ENCODE measurements around the gene ARF5. TPM values are rescaled to one million over a fixed set of nuclear protein-coding genes. Genes with fewer than 3 reads are reported as not detected.

ARF5 gene
- total RNA-seq, 1 donor from 2014 or later, result 118 TPM

DNA sequence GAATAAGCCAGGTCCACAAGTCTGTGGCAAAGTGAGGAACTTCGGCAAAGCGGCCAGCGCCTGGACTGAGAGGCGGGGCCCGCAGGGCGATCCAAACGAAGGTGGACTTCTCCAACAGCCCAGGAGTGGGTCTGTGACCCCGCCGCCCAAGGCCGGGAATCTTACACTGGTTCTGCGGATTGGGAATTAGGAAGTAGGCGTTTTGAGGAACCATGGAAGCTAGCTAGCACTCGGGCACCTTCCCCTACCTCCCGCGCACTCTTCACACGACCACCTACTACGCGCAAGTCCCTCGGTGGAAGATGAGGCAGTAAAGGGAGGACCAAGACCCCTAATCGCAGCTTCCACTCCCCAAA is 570 bp upstream of the ARF5 start:
- intact Hi-C loops (cut with micrococcal nuclease), result loop anchor here (1.0 to 10.0 kb wide), 5 partner anchors 65 to 870 kb away; partner anchors contain the start of genes HILPDA, SND1 and ZNF800

DNA sequence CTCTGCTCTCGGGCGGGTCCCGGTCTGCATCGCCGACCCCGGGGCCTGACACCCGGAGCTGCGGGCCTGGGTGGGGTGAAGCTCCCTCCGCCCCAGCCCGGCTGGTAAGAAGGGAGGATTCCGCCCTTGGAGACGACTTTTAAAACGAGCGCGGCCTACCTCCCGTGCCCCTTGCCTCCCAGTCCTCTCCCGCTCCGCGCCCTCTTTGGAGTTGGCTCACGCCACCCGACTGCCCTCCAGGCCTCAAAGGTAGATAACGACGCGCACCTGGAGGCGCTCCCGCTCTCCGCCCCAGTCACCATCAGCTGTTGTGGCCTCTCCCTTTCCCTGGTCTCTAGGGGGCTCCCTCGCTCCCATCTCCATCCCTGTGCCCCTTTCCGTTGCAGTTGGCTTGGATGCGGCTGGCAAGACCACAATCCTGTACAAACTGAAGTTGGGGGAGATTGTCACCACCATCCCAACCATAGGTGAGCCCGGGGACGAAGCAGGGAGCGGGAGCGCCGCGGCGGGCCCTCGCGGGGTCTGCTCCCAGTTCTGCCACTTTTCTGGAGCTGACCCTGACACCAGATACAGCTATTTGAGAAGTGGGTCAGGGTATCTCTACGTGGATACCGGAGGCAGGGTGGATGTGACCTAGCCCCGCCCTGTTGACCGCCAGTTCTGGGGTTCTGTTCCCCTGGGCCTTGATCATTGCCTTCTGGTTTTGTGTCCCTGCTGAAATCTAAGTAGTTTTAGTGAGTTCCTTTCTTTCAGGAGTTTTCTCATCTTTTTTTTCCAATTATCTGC is 679 bp downstream of the ARF5 start:
- intact Hi-C loops (cut with micrococcal nuclease), result loop anchor here (1.0 to 10.0 kb wide), 5 partner anchors 63 to 868 kb away; partner anchors contain the start of genes HILPDA, SND1 and ZNF800

DNA sequence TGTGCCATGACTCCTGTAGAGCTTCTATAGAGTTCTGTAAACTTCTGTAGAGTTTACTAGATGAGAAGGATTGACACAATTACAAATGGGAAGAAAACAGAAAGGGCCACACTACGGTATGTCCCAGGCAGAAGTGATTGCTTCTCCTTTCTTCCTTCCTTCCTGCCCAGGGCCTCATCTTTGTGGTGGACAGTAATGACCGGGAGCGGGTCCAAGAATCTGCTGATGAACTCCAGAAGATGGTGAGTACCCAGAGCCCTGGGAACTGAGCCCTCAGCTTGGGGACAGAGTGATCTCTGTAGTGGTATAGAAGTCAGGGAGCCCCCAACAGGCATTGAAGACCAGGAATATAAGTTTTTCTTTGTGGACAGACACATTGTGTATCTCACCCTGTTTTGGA is 1.7 kb downstream of the ARF5 start:
- intact Hi-C loops (cut with micrococcal nuclease), result loop anchor here (5.0 to 10.0 kb wide), 3 partner anchors 143 to 867 kb away; partner anchors contain the start of gene HILPDA

DNA sequence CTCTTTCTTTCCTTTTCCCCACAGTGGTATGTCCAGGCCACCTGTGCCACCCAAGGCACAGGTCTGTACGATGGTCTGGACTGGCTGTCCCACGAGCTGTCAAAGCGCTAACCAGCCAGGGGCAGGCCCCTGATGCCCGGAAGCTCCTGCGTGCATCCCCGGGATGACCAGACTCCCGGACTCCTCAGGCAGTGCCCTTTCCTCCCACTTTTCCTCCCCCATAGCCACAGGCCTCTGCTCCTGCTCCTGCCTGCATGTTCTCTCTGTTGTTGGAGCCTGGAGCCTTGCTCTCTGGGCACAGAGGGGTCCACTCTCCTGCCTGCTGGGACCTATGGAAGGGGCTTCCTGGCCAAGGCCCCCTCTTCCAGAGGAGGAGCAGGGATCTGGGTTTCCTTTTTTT is 3.0 kb downstream of the ARF5 start:
- intact Hi-C loops (cut with micrococcal nuclease), result no loop called here

DNA sequence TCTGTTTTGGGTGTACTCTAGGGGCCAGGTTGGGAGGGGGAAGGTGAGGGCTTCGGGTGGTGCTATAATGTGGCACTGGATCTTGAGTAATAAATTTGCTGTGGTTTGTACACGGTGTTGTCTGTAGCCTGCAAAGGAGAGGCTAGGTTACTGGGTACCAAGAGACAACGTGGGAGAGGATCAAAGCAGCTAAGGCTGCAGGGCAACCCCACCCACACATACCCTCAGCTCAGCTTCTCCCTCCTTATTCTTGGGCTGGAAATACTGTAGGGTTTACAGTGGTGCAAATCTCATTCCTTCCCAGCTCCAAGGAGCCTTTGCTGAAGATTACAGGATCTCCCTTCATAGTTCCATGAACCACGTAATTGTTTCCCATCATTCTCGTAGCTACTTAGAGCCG is 3.4 kb downstream of the ARF5 start:
- intact Hi-C loops (cut with micrococcal nuclease), result no loop called here

DNA sequence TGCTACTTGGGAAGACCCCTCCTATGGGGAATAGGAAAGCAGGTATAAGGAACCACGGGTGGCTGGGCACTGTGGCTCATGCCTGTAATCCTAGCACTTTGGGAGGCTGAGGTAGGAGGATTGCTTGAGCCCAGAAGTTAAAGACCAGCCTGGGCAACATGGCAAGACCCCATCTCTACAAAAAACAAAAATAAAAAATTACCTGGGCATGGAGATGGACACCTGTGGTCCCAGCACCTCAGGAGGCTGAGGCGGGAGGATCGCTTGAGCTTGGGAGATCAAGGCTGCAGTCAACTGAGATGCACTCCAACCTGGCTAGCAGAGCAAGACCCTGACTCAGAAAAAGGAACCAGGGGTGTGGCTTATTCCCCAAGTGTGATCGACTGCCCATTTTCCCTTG is 4.3 kb downstream of the ARF5 start:
- intact Hi-C loops (cut with micrococcal nuclease), result no loop called here

DNA sequence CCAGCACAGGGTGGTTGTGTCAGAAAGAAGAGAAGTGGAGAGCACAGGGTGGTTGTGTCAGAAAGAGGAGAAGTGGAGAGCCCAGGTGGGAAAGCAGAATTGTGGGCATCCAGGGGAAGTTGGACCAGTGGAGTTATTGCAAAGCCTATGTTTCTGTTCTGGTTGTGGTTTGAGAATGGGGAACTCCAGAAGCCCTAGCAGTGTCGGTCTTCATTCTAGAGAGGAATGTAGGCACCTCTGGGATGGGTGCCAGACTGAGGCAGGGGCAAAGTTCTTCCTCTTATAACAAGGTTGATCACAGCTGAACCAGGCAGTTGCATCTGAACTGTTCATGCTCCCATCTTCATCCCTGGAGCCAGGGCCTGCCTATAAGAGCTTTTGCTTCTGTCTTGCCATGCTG is 6.3 kb downstream of the ARF5 start:
- intact Hi-C loops (cut with micrococcal nuclease), result no loop called here

DNA sequence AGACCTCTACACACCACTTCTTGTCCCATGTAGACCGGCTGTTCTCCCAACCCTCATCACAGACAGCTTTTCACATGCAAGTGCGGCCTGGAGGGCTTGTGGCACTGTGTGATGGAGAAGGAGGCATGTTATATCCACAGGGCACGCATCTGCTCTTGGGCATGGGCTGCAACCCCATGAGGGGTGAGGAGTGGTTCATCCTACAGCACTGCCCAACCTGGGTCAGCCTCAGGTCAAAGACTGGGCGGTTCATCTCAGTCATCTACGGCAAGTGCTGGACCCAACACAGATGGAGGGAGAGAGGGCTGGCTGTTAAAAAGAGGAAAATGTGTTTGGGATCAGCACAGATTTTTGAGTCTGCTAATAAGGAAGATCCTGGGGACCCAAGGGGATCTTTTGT is 7.5 kb downstream of the ARF5 start:
- intact Hi-C loops (cut with micrococcal nuclease), result no loop called here

DNA sequence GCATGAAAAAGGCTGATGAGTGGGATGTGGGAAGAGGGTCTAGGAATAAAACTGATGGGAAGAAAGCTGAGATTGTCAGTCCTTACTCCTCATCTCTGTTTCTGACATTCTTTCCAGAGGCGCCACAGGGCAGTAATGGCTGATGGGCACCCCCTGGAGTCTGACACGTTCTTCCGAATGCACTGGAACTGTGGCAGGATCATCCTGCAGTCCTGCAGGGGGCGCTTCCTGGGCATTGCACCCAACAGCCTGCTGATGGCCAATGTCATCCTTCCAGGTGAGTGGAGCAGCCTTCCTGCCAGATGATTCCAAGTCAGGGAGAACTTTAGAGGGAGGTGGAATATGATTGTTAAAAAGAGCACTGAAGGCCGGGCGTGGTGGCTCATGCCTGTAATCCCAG is 10.1 kb downstream of the ARF5 start:
- intact Hi-C loops (cut with micrococcal nuclease), result no loop called here

DNA sequence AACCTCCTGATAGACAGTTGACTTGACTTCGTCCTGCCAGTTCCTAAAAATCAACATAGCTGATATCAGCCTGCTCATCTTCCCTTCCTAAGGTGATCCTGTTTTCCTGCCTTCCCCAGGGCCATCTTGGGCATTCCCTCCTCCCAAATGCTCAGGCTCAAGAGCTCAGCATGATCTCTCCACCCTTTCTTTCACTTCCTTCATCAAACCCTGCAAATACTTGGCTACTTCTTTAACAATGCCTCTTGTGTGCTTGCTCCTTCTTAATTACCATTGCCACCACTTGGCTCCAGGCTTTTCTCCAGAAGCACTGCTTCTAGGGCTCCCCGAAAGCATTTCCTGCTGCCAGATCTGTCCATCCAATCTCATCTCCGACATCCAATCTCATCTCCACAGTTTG is 12.7 kb downstream of the ARF5 start:
- intact Hi-C loops (cut with micrococcal nuclease), result no loop called here

DNA sequence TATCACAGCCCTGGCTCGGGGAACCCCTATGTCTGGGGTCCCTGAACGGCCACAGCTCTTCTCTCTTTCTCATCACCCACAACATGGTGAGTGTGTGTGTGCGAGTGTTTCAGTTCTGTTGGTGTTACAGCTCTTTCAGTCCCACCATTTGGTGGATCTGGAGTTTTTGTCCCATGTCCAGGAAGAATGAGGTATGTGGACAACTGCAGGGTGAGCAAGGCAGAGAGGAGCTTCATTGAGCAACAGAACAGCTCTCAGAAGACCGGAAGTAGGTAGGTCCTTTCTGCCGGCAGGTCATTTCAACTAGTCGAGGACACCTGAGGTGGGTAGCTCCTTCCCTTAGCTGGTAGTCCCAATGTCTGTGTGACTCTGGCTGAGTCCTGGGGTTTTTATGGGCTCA is 20.2 kb downstream of the ARF5 start:
- intact Hi-C loops (cut with micrococcal nuclease), result no loop called here

DNA sequence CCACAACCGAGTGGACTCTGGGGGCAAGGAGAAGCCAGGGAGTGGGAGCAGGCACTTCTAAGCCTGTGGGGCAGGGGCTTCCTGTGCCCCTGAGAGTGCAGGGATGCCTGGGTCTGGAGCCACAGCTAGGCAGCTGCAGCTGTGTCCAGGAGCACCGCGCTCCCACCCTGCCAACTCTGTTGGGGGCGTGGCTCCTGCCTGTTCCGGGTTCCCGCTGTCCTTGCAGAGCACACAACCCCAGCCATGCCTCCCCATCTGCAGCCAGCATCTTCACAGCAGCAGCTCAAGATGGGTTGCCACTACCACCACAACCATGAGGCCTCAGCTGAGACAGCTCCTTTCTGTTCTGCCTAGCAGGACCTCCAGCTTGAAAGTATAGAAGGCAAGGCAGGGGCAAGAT is 21.1 kb downstream of the ARF5 start:
- intact Hi-C loops (cut with micrococcal nuclease), result no loop called here

DNA sequence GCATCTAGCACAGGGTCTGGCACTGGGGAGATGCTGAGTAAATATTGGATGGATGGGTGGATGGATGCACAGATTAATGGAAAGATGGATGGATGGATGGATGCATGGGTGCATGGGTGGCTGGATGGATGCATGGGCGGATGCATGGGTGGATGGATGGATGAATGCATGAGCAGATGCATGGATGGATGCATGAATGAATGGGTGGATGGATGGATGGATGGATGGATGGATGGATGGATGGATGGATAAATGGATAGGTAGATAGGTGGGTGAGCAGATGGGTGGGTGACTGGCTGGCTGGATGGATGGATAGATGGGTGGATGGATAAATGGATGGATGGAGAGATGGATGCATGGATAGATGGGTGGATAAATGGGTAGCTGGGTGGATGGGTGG is 24.1 kb downstream of the ARF5 start:
- intact Hi-C loops (cut with micrococcal nuclease), result no loop called here

DNA sequence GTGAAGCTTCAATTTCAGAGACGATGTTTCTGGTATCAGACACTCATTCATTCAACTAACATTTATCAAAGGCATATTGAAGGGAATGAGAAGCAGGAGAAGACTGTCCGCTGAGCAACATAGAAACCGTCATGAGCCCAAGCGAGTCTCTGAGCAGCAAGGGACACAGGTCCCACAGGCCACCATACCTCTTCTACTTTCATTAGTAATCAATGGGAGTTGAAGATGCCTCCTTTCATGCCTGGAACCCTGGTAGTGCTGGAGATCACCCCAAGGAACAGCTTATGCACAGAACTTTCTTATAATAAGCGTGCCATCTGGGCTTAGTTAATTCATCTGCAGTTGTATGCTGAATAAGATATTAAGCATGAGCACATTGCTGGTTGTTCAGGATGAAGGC is 28.5 kb downstream of the ARF5 start:
- intact Hi-C loops (cut with micrococcal nuclease), result no loop called here

DNA sequence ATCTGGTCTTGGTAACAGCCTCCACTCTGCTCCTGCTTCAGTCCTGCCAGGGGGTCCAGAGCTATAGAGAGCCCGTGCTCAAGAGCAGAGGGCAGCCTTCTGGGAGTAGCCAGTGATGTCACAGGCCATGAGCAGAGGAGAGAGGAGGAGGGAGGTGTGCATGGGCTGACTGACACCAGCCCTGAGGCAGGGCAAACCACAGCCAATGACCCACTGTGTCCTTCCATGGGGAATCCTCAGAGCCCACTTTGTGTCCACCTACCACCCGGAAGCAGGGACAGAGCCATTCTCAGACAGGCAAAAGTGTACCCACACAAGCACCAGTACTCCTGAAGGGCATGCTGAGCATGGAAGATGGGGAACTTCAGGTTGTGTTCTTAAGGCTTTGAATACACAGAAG is 29.8 kb downstream of the ARF5 start, which contains the start of gene PAX4:
PAX4 (minus strand) TSS at position 101 of the 400 bp plus-strand sequence. CDS start 2,214 bp downstream, outside the sequence.
- intact Hi-C loops (cut with micrococcal nuclease), result no loop called here

DNA sequence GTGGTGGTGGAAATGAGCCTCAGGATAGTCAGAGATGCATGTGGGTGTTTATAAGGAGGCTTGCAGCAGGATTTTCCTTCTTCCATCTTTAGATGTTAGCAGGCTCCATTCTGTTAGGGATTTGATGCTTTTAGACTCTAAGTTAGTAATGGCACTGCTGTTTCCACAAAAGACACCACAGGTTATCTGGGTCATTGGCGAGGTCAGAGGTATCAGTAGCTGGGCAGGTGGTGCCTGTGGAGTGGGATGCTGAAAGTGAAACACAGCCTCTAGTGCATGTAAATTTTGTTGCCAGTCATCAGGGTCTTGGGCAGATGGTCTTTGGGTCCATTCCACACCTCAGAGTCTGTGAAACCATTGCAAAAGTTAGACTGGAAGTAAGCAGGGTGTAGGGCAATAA is 30.6 kb downstream of the ARF5 start:
- intact Hi-C loops (cut with micrococcal nuclease), result no loop called here

DNA sequence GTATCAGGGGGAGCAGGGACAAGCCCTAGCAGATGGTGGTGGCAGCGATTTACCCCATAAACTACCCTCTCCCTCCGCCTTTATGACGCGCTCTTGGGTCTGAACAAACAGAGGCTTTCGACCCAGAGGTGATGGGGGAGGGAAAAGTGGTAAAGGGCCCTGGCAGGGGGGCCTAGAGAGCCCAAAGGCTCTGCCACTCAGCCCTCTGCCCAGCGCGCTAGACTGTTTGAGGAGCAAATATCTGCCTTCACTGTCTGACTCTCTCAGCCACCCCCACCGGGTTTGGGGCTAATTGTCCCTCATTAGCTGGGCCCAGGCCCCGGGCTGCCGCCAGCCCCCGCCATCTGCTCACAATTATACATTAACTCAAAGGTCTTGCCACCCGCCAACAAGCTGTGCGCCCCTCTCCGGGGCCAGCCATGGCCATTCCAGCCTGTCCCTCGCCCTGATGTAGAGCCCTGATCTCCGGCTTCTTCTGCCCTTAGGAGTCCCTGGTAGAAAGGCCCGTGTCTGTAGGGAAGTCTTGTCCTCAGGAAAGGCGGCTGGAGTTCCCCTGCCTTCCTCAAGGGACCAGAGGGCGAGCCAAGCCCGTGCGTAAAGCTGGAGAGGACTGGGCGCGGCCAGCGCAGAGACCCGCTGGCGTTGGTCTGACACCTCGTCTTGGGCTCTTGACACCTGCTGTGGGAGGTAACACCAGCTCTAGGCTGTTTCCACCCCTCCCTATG is 31.6 kb downstream of the ARF5 start:
- intact Hi-C loops (cut with micrococcal nuclease), result no loop called here

DNA sequence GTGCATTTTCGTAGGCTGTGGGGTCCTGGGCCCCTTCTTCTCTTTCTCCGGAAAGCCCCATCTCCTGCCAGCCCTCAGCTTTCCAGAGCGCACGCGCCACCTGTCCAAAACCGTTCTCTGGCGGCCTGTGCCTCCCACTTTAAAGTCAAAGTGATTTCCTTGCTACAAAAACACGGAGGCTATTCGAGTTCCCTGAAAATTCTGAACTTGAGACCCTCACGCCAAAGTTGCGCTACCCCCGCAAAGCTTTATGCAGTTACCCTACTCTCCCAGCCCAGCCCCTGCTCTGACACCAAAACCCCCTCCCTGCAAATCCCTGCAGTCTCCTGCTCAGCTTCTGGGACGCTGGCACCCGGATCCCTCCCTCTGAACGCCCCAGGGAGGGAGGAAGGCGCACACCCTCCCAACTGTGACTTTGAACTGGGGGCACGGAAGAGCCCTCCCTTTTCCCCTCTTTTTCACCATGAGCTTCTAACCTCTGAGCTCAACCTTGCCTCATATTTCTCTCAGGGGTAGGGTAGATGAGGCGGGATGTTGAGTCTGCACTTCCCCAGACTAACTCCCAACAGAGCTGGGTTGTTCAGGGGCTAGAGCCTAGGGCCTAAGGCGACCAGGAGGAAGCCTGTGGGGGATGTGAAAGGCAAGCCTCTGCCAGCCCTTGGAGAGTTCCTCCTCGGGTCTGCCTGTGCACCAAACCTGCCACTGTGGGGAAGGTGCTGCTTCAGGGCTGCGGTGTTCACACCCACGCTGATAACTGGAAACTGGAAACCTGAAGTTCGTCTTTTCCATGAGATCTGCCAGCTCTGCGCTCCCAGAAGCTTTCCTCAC is 32.4 kb downstream of the ARF5 start:
- intact Hi-C loops (cut with micrococcal nuclease), result no loop called here

DNA sequence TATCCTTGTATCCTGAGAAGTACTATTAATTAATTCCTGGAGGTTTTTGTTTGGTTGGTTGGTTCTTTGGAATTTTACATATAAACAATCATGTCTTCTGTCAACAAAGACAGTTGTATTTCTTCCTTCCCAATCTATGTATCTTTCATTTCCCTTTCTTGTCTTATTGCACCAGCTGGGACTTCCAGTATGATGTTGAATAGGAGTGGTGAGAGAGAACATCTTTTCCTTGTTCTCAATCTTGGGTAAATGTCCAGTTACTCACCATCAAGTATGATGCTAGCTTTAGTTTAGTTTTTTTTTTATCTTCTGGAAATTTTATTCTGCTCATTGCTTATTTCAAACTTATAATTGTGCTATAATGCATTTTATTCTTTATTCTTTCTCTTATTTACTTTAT is 37.1 kb downstream of the ARF5 start:
- intact Hi-C loops (cut with micrococcal nuclease), result no loop called here

DNA sequence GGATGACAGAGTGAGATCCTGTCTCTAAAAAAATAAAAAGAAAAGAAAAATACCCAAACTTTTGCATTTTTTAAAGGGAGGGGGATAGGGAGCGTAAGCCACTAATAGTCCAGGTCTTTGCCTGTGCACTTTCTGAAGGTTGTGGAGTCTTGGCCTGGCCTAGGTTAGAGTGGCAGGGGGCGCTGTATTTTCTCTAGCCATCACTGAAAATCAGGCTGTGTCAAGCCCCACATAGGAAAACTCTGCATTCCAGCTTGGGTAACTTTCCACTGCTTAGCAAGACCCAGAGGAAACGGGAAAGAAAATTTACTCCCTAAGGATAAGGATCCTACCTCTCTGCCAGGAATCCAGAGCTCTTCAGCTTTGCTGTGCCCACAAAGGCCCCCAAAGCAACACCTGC is 40.2 kb downstream of the ARF5 start:
- intact Hi-C loops (cut with micrococcal nuclease), result no loop called here

DNA sequence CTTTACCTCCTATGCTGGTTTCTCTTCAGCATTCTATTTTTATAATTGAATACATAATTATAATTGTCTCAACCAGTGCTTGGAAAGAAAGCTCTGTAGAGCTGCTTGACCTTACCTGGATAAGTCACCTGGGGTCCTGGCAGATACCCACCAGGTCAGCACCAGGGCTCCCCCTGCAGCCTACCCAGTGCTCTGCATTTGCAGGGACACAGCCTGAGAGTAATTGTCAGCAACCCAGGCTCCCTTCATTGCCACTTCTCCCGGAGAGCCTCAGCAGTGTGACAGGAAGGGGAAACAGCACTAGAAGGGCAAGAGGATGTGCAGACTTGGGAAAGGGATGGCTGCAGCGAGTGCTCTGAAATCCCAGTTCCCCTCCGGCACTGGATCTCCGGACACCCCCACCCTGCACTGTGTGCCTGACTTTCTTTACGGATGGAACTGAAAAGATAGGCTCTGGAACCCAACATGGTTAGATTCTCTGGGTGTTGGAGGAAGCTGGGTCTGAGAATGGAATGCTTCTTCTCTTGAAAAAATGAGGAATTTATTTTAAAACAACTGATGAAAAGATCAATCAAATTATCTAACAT is 41.1 kb downstream of the ARF5 start:
- intact Hi-C loops (cut with micrococcal nuclease), result no loop called here
